SH-SY5Y (cell line): Measurements from ENCODE around the gene BCKDK.

Experiments
- GATA2 ChIP-seq: IDR thresholded peaks from 2 replicates; pipeline ENCODE4 v1.6.1; 2011; ENCODE audit warnings: mild to moderate bottlenecking, low read depth, low read length
- GATA3 ChIP-seq: IDR thresholded peaks from 2 replicates; pipeline ENCODE4 v1.6.1; 2011; ENCODE audit warnings: low read depth, mild to moderate bottlenecking, low read length, moderate library complexity

GRCh38 chr16:31141489-31142108 is 33.4 kb downstream of the BCKDK start:
- TF ChIP-seq GATA2: no peak
- TF ChIP-seq GATA3: no peak
